Adipocyte (in vitro differentiated cells): ENCODE results near the gene ALG11.
"Not testable (repeated sequence)": the region's sequence is repeated elsewhere in the genome, so short reads cannot be mapped to it uniquely, and the experiment has no call there.

Source experiments
- DNase-seq: peaks from one replicate; pipeline ENCODE4 v3.0.0-alpha.2; 2015; ENCODE audit warnings: low read depth
- H3K27me3 ChIP-seq: replicated peaks from 2 replicates; pipeline ENCODE4 v1.7.0; 2013; ENCODE audit warnings: mild to moderate bottlenecking, low read length, moderate library complexity; ENCODE audit not compliant: control insufficient read depth, insufficient read depth
- H3K36me3 ChIP-seq: 2 replicates; pipeline ENCODE4 v1.7.0; 2013; ENCODE audit warnings: low read length, mild to moderate bottlenecking, moderate library complexity; ENCODE audit not compliant: control insufficient read depth, insufficient read depth, severe bottlenecking
- H3K4me1 ChIP-seq: 2 replicates; pipeline ENCODE4 v1.7.0; 2013; ENCODE audit warnings: mild to moderate bottlenecking, low read length, moderate library complexity; ENCODE audit not compliant: control insufficient read depth, insufficient read depth
- H3K4me3 ChIP-seq: 2 replicates; pipeline ENCODE4 v1.7.0; 2013; ENCODE audit warnings: mild to moderate bottlenecking, low read length, moderate library complexity
- H3K9ac ChIP-seq: 2 replicates; pipeline ENCODE4 v1.7.0; 2013; ENCODE audit warnings: mild to moderate bottlenecking, low read length, moderate library complexity
- H3K9me3 ChIP-seq: 2 replicates; pipeline ENCODE4 v1.7.0; 2013; ENCODE audit warnings: mild to moderate bottlenecking, low read length, moderate library complexity; ENCODE audit not compliant: control insufficient read depth

ALG11 gene

DNA sequence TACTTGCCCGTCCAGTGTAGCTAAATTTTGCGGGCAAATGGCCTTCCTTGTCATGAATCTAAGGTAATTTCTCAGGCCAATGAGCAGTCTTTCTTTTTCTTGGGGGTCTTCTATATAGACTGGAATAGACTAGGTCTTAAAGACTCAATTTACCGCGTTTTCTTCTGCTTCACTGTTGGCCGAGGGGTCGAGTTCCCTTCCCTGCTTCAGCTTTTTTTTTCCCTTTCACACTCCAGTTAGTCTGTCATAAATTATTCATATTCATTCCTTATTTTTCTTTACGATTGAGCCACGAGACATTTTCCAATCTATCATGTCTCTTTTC is 276 bp downstream of the ALG11 start:
- Histone ChIP-seq H3K4me3 (peak overlapping the region; percentile 99), H3K4me1 (peaks cover 15% of the 10 kb centered on the region), H3K27me3 (peaks cover 15% of the 10 kb centered on the region), H3K9ac (peak overlapping the region; percentile 95), H3K9me3 (no peaks in the 10 kb centered on the region), H3K36me3 (no peaks in the 10 kb centered on the region)
- DNase-seq, result no peak

DNA sequence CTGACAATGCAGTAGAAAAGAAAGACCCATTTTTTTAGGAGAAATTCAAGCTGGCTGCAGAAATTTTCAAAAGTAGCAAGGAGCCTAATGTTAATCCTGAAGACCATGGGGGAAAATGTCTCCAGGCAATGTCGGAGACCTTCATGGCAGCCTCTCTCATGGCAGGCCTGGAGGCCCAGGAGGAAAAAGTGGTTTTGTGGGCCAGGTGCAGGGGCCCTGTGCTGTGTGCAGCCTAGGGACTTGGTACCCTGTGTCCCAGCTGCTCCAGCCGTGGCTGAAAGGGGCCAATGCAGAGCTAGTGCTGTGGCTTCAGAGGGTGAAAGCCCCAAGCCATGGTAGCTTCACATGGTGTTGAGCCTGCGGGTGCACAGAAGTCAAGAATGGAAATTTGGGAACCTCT is 4.1 kb downstream of the ALG11 start:
- H3K9ac ChIP-seq, result no peak overlapping the region
- H3K4me3 ChIP-seq, result no peak overlapping the region
- H3K36me3 ChIP-seq, result peaks cover 32% of the 10 kb centered on the region
- no peak for DNase-seq
- no peaks in the 10 kb centered on the region for H3K9me3 ChIP-seq
- peaks cover 11% of the 10 kb centered on the region for H3K4me1 ChIP-seq
- H3K27me3 ChIP-seq, result no peaks in the 10 kb centered on the region

DNA sequence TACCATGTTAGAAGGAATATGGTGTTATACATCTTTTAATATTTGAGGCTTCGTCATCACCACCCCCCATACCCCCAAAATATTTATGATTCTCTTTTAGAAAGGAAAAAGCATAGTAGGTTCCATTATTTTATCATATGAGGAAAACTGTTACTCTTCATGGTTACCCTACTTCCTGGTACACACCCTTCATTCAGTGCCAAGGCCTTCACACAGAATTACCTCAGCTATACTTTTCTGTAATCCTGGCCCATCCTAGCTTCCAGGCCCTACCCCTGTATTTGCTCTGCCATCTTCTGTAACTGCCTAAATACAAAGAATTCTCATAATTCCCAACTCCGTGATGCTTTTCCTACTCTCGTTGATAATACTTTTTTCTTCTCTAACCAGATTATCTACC is 8.0 kb downstream of the ALG11 start:
- Histone ChIP-seq H3K9ac (no peak overlapping the region), H3K27me3 (no peaks in the 10 kb centered on the region), H3K9me3 (no peaks in the 10 kb centered on the region), H3K4me1 (peaks cover under 1% of the 10 kb centered on the region), H3K36me3 (peaks cover 66% of the 10 kb centered on the region), H3K4me3 (no peak overlapping the region)
- no peak for DNase-seq

DNA sequence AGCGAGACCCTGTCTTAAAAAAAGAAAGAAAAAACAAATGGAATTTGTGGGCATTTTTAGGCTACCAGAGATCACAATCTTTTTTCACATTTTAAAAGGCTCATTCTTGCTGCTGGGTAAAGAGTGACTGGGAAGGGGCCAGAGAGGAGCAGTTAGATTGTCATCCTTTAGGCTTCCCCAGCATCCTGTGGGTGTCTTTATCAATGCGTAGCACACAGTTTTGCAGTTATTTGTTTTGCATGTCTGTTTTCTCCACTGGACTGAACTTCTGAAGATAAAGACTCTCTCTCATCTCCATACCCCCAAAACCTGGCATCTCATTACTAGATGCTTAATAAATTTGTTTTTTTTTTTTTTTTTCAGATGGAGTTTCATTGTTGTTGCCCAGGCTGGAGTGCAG is 10.2 kb downstream of the ALG11 start:
- no peaks in the 10 kb centered on the region for H3K9me3 ChIP-seq
- H3K36me3 ChIP-seq, result peaks cover 66% of the 10 kb centered on the region
- no peak overlapping the region for H3K9ac ChIP-seq
- H3K4me3 ChIP-seq, result no peak overlapping the region
- no peak for DNase-seq
- peaks cover 9% of the 10 kb centered on the region for H3K4me1 ChIP-seq
- no peaks in the 10 kb centered on the region for H3K27me3 ChIP-seq

DNA sequence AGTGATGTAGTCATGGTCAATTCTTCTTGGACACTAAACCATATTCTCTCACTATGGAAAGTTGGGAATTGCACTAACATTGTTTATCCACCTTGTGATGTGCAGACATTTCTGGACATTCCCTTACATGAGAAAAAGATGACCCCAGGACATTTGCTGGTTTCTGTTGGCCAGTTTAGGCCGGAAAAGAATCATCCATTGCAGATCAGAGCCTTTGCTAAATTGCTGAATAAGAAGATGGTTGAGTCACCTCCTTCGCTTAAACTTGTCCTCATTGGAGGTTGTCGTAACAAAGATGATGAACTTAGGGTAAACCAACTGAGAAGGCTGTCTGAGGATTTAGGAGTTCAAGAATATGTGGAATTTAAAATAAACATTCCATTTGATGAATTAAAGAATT is 12.3 kb downstream of the ALG11 start, which contains the start of gene UTP14C:
TSS of gene UTP14C (plus strand) at position 211 of the 400 bp plus-strand sequence. CDS start 4,114 bp downstream, outside the sequence.
- DNase-seq, result no peak
- Histone ChIP-seq H3K36me3 (peaks cover 69% of the 10 kb centered on the region), H3K4me3 (no peak within 1 kb of the TSS), H3K4me1 (peaks cover 9% of the 10 kb centered on the region), H3K9me3 (no peaks in the 10 kb centered on the region), H3K27me3 (no peaks in the 10 kb centered on the region), H3K9ac (no peak within 1 kb of the TSS)

DNA sequence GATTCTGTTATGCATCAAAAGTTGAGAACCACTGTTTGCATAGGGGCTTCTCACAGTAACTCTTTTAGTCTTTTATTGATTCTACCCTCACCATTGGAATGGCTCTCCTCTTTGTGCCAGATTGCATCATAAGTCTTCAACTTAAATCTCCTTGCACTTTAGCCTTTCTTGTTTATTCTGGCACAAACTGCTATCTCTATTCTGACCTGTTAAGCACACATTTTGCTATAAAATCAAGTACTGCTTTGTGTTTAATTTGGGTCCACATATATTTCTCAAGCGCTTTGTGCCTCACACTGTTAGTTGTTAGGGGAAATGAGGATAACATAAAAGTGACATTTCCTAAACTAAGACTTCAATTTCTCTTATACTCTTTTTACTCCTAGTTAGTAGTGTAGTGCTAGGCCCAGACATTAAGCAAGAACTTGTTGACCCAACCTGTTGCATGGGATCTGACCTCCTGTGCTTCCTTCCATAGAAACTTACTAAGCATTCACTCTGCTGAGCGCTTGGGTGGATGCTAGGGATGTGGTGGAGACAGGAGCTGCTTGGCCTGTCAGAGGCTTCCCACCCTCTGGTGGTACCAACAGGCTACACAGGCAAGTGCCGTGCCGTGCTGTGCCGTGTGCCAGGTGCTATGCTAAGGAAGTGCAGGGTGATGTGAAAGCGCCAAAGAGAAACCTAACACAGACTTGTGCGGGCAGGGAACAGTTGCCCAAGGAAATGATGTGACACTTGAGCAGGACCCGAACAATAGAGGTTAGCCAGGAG is 13.5 kb downstream of the ALG11 start:
- Histone ChIP-seq H3K9ac (no peak overlapping the region), H3K36me3 (peaks cover 57% of the 10 kb centered on the region), H3K27me3 (no peaks in the 10 kb centered on the region), H3K9me3 (no peaks in the 10 kb centered on the region), H3K4me3 (no peak overlapping the region), H3K4me1 (peaks cover 9% of the 10 kb centered on the region)
- no peak for DNase-seq

DNA sequence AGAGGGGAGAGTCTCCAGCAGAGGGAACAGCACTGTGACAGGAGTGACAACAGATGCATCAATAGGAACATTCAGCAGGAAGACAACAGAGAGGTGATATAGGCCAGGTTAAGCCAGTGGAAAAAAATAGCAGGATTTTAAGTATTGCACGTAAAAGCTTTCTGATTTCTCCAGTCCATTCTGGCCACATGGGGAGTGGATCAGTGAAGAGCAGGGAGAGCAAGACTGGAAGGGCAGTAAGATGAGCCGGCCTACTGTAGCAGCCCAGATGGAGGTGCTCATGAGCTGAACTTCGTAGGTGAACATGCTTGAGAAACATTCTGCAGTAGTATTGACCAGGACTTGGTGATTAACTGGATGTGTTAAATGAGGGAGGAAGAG is 14.0 kb downstream of the ALG11 start:
- Histone ChIP-seq H3K36me3 (peaks cover 51% of the 10 kb centered on the region), H3K4me3 (no peak overlapping the region), H3K9me3 (no peaks in the 10 kb centered on the region), H3K27me3 (no peaks in the 10 kb centered on the region), H3K9ac (no peak overlapping the region), H3K4me1 (peaks cover 9% of the 10 kb centered on the region)
- no peak for DNase-seq

DNA sequence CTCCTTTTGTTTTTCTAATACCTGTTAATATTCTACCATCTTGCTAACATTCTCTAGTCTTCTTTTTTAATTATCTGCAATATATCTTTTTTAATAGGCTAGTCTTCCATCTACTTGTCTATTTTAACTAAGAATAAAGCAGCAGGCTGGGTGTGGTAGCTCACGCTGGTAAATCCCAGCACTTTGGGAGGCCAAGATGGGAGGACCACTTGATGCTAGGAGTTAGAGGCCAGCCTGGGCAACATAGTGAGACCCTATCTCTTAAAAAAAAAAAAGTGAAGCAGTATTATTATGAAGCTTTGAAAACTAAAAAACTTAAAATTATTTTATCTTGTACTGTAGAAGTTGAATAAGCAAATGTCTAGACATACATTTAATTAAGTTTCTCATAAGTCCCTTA is 15.6 kb downstream of the ALG11 start:
- Histone ChIP-seq H3K4me1 (peaks cover 9% of the 10 kb centered on the region), H3K9ac (no peak overlapping the region), H3K4me3 (no peak overlapping the region), H3K27me3 (no peaks in the 10 kb centered on the region), H3K36me3 (peaks cover 38% of the 10 kb centered on the region), H3K9me3 (no peaks in the 10 kb centered on the region)
- no peak for DNase-seq

DNA sequence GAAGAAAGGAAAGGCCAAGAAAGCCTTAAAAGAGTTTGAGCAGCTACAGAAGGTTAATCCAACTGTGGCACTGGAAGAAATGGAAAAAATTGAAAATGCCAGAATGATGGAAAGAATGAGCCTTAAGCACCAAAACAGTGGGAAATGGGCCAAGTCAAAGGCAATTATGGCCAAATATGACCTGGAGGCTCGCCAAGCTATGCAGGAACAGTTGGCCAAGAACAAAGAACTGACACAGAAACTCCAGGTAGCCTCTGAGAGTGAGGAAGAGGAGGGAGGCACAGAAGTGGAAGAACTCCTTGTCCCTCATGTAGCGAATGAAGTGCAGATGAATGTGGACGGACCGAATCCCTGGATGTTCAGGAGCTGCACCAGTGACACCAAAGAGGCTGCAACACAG is 17.4 kb downstream of the ALG11 start:
- Histone ChIP-seq H3K36me3 (peaks cover 22% of the 10 kb centered on the region), H3K9ac (no peak overlapping the region), H3K9me3 (no peaks in the 10 kb centered on the region), H3K27me3 (no peaks in the 10 kb centered on the region), H3K4me3 (no peak overlapping the region), H3K4me1 (peaks cover 9% of the 10 kb centered on the region)
- no peak for DNase-seq

DNA sequence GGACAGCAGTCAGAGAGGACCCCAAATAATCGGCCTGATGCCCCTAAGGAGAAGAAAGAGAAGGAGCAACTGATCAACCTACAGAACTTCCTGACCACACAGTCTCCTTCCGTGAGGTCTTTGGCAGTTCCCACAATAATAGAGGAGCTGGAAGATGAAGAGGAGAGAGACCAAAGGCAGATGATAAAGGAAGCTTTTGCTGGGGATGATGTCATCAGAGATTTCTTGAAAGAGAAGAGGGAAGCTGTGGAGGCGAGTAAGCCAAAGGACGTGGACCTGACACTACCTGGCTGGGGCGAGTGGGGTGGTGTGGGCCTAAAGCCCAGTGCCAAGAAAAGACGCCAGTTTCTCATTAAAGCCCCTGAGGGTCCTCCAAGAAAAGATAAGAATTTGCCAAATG is 18.2 kb downstream of the ALG11 start:
- not testable (repeated sequence) for H3K9me3 ChIP-seq, H3K4me1 ChIP-seq, H3K9ac ChIP-seq, H3K4me3 ChIP-seq, H3K27me3 ChIP-seq, DNase-seq
- peaks cover 16% of the 10 kb centered on the region for H3K36me3 ChIP-seq

DNA sequence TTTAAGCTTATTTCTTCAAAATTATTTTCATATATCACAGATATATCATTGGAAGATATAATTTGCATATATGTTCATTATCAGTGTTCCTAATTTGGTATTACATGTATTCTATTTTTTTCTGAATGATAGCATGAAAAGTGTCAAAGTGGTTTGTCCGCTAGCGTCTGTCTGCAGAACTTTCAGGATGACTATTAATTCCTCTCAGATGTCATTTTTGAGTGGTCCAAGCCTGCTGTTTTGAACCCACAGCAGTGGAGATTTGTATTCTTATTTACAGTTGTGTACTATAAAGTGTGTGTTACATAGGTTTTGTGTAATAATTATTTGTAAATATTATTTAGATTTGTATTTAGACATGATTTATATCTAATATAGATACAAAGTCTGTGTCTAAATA is 20.8 kb downstream of the ALG11 start:
- Histone ChIP-seq H3K4me3 (no peak overlapping the region), H3K9ac (no peak overlapping the region), H3K27me3 (no peaks in the 10 kb centered on the region), H3K4me1 (no peaks in the 10 kb centered on the region), H3K36me3 (peaks cover 13% of the 10 kb centered on the region), H3K9me3 (no peaks in the 10 kb centered on the region)
- DNase-seq, result no peak

DNA sequence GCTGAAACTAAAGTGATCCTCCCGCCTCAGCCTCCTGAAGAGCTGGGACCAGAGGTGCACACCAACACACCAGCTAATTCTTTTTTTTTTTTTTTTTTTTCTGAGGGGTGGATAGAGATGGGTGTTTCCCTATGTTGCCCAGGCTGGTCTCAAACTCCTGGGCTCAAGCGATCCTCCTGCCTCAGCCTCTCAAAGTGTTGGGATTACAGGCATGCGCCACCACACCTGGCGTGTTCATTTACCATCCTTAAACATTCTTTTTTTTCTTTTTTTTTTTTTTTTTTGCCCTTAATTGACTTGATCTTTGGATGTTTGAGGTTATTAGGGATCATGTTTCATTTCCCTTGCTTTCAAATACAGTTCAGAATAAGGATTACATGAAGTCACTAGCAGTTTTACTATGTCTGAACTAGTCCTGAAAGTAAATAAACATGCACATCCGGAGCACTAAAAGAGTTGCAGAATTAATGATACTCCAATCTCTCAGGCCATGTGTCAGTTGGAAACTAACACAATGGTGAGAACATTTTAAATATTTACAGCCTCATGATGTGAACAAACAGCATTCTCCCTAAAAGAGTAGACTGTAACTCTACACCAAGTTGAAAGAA is 22.5 kb downstream of the ALG11 start:
- Histone ChIP-seq H3K36me3 (no peaks in the 10 kb centered on the region), H3K27me3 (no peaks in the 10 kb centered on the region), H3K9ac (no peak overlapping the region), H3K4me3 (no peak overlapping the region), H3K4me1 (no peaks in the 10 kb centered on the region), H3K9me3 (no peaks in the 10 kb centered on the region)
- DNase-seq, result no peak
